ENCODE data around the gene PTPRK. TPM values are rescaled to one million over a fixed set of nuclear protein-coding genes. Genes with fewer than 3 reads are reported as not detected.

PTPRK gene
- total RNA-seq, 2 donors from 2014 or later, result 33.7 to 36.0 TPM

DNA sequence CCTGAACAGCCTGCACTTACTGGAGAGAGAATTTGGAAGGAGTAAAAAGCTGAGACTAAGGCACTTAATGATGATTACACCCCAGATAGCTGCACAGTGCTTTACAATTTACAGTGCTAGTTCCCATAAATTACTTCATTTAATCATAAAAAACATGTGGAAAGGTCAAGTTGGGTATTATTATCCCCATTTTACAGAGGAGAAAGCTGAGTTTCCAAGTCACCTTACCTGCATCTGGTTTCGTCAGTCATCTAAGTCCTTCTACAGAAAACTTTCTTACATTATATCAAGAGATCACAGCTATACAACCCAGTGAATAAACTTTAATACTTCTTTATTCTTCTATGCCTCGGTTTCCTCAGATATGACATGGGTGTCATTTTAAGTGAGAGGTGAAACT lies 3.3 kb downstream of the PTPRK start:
- H3K4me1 ChIP-seq (ENCODE audit: control insufficient read depth in 1 of 2, low read depth in 2 of 2), result peaks cover 11 to 46% of the 10 kb centered on the region in 2 donors
- no peak overlapping the region for H3K27ac ChIP-seq
- no peak for DNase-seq (ENCODE audit: low spot score)

DNA sequence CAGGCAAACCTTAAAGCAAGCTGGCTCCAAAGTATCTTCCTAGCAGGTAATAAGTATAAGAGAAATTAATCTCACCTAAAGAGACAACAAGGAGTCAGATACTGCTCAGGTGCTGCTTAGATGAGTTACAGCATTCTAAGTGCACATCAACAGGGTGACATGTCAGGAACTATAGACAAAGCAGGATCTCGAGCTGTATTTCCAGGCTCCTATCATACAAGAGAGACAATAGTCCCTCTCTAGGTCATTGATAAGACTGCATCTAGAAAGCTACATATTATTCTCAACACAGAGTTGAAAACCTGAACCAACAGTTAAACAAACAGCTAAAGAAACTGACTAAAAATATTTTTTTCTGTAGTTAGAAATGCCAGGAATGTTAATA lies 3.9 kb downstream of the PTPRK start:
- Histone ChIP-seq H3K4me3 (peak overlapping the region; percentile 34), H3K4me1 (ENCODE audit: control insufficient read depth in 1 of 2, low read depth in 2 of 2) (peaks cover 11 to 45% of the 10 kb centered on the region in 2 donors), H3K27ac (peak overlapping the region in 1 of 2 donors; percentile 14), H3K27me3 (replicated peaks; ENCODE audit: insufficient read depth) (no peaks in the 10 kb centered on the region), H3K9me3 (no peaks in the 10 kb centered on the region), H3K36me3 (no peaks in the 10 kb centered on the region)
- ATAC-seq (ENCODE audit: insufficient number of reproducible peaks, low FRiP score, low read depth) (no peak), DNase-seq (ENCODE audit: low spot score) (no peak)
- TF ChIP-seq, protein P1, sequence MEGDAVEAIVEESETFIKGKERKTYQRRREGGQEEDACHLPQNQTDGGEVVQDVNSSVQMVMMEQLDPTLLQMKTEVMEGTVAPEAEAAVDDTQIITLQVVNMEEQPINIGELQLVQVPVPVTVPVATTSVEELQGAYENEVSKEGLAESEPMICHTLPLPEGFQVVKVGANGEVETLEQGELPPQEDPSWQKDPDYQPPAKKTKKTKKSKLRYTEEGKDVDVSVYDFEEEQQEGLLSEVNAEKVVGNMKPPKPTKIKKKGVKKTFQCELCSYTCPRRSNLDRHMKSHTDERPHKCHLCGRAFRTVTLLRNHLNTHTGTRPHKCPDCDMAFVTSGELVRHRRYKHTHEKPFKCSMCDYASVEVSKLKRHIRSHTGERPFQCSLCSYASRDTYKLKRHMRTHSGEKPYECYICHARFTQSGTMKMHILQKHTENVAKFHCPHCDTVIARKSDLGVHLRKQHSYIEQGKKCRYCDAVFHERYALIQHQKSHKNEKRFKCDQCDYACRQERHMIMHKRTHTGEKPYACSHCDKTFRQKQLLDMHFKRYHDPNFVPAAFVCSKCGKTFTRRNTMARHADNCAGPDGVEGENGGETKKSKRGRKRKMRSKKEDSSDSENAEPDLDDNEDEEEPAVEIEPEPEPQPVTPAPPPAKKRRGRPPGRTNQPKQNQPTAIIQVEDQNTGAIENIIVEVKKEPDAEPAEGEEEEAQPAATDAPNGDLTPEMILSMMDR (IDR thresholded peaks at IDR 0.05), result no peak

More for the DNA sequence above, 3.3 kb downstream of the PTPRK start:
- Histone ChIP-seq H3K9me3 (no peaks in the 10 kb centered on the region), H3K36me3 (no peaks in the 10 kb centered on the region), H3K4me3 (no peak overlapping the region), H3K27me3 (replicated peaks; ENCODE audit: insufficient read depth) (no peaks in the 10 kb centered on the region)
- TF ChIP-seq, protein P1 (IDR thresholded peaks at IDR 0.05), result no peak
- ATAC-seq (ENCODE audit: insufficient number of reproducible peaks, low FRiP score, low read depth), result no peak

DNA sequence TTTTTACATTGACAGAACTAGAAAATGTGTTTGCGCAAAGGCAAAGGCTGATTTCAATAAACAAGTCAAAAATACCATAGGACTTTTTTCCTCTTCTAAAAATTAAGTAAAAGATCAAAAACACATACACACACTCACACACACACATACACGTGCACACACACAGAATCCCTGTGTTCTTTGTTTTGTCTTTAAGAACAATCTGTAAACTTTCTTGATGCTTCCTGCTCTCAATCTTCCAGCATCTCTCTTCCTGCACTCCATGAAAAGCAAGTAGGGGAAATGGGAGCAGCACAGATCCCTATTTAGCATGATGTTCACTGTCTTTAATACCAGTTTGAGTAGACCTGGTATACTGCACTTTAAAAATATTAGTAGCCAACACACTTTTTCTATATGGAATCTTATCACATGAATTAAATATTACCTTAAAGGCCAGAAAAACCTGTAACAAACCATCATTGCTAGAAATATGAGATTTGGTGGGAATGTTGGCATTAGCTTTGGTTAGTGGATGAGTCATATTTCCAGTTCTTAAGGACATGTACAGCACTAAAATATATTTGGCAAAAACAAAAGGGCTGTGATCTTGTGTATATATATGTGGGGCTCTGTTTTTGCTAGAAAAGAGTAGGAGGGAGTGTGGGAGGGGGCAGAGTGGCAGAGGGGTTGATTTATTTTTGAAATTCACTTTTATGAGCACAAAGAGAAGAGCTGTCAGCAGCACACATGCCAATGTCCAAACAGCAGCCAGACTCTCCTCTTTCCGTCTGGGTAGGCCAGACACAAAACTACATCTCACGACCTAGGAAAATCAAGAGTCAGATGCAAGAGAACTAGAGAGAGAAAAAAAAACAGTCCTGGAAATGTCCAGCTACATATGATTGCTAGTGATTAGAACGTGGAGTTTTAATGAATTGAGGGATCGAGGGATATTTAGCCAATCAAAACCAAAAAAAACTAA lies 4.6 kb downstream of the PTPRK start:
- H3K27ac ChIP-seq, result peak overlapping the region; percentile 14 to 23
- H3K4me1 ChIP-seq (ENCODE audit: control insufficient read depth in 1 of 2, low read depth in 2 of 2), result peaks cover 11 to 39% of the 10 kb centered on the region in 2 donors
- H3K4me3 ChIP-seq, result peak overlapping the region; percentile 34
- H3K27me3 ChIP-seq (replicated peaks; ENCODE audit: insufficient read depth), result no peaks in the 10 kb centered on the region
- H3K9me3 ChIP-seq, result no peaks in the 10 kb centered on the region
- ATAC-seq (ENCODE audit: insufficient number of reproducible peaks, low FRiP score, low read depth) (no peak), DNase-seq (ENCODE audit: low spot score) (no peak)
- TF ChIP-seq, protein P1 (IDR thresholded peaks at IDR 0.05), result no peak
- H3K36me3 ChIP-seq, result no peaks in the 10 kb centered on the region

DNA sequence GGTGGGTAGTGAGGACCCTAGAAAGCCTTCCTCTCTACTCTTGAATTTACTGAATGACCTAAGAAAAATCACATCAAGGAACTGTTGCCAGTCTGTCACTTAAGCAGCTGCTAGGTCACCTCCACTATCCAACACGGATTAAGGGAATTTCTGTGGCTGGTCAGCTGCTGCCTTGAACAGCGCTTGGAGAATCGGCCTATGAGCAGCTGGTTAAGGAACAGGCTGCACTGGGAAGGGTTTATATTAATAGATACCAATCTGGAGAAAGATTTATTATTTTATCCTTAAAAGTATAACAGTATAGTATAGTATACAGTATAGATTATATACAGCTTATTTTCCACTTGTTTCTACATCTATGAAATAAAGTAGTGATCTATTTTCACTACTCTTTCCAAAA lies 6.5 kb downstream of the PTPRK start:
- ATAC-seq (ENCODE audit: insufficient number of reproducible peaks, low FRiP score, low read depth) (no peak), DNase-seq (ENCODE audit: low spot score) (no peak)
- H3K4me1 ChIP-seq (ENCODE audit: control insufficient read depth in 1 of 2, low read depth in 2 of 2), result peaks cover 11 to 37% of the 10 kb centered on the region in 2 donors
- H3K27ac ChIP-seq, result no peak overlapping the region
- H3K27me3 ChIP-seq (replicated peaks; ENCODE audit: insufficient read depth), result no peaks in the 10 kb centered on the region
- H3K36me3 ChIP-seq, result no peaks in the 10 kb centered on the region
- H3K9me3 ChIP-seq, result no peaks in the 10 kb centered on the region
- TF ChIP-seq, protein P1 (IDR thresholded peaks at IDR 0.05), result no peak
- H3K4me3 ChIP-seq, result no peak overlapping the region

DNA sequence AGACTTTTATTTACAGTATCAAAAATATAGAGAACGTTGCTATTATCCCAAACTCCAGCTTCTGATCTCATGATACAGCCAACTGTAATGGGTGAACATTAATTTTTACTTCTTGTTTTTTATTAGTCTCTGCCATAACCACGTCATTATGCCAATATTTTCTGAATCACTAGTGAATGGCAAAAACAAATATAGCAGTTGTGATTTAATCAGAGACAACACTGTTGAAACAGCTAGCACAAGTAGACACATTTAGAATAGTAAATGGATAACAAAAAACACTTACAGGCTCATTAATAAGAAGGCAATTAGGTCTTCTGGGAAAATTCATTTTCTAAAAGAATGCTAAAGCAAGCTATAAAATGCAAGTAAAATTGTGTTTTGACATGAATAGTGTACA lies 8.1 kb downstream of the PTPRK start:
- DNase-seq (ENCODE audit: low spot score), result no peak
- no peaks in the 10 kb centered on the region for H3K36me3 ChIP-seq
- no peak overlapping the region for H3K4me3 ChIP-seq
- ATAC-seq (ENCODE audit: insufficient number of reproducible peaks, low FRiP score, low read depth), result no peak
- H3K27ac ChIP-seq, result no peak overlapping the region
- H3K9me3 ChIP-seq, result no peaks in the 10 kb centered on the region
- peaks cover 8 to 31% of the 10 kb centered on the region in 2 donors for H3K4me1 ChIP-seq (ENCODE audit: control insufficient read depth in 1 of 2, low read depth in 2 of 2)
- no peaks in the 10 kb centered on the region for H3K27me3 ChIP-seq (replicated peaks; ENCODE audit: insufficient read depth)
- TF ChIP-seq, protein P1 (IDR thresholded peaks at IDR 0.05), result no peak

All from thoracic aorta (tissue), 2 donors.